ENCODE results near the gene TP53INP2. TPM values are rescaled to one million over a fixed set of nuclear protein-coding genes. Genes with fewer than 3 reads are reported as not detected.
"Not testable (repeated sequence)": the region's sequence is repeated elsewhere in the genome, so short reads cannot be mapped to it uniquely, and the experiment has no call there.

TP53INP2 gene
- total RNA-seq, 1 donor from 2014 or later: 31.9 TPM

- DNase-seq (ENCODE audit: low spot score): no peak
These were observed 1.5 kb downstream of the TP53INP2 start for GRCh38 chr20:34705397-34706301.

GRCh38 chr20:34706302-34706875 lies 2.2 kb downstream of the TP53INP2 start:
- DNase-seq (ENCODE audit: low spot score): no peak

- no peak for DNase-seq (ENCODE audit: low spot score)
These were observed 3.0 kb downstream of the TP53INP2 start for GRCh38 chr20:34706912-34707784.

GRCh38 chr20:34708621-34709043 lies 4.5 kb downstream of the TP53INP2 start:
- DNase-seq (ENCODE audit: low spot score): peak; percentile 68

- DNase-seq (ENCODE audit: low spot score): peak; percentile 87
These were observed 5.1 kb downstream of the TP53INP2 start for GRCh38 chr20:34709044-34709830.

GRCh38 chr20:34709831-34710567 lies 5.9 kb downstream of the TP53INP2 start:
- DNase-seq (ENCODE audit: low spot score): no peak

GRCh38 chr20:34710568-34710839 lies 6.4 kb downstream of the TP53INP2 start:
- DNase-seq (ENCODE audit: low spot score): no peak

GRCh38 chr20:34710861-34711574 lies 6.9 kb downstream of the TP53INP2 start:
- DNase-seq (ENCODE audit: low spot score): no peak

GRCh38 chr20:34711813-34712430 lies 7.8 kb downstream of the TP53INP2 start:
- no peak for DNase-seq (ENCODE audit: low spot score)

GRCh38 chr20:34712525-34713192 lies 8.5 kb downstream of the TP53INP2 start:
- DNase-seq (ENCODE audit: low spot score): no peak

- DNase-seq (ENCODE audit: low spot score): no peak
These were observed 9.2 kb downstream of the TP53INP2 start for GRCh38 chr20:34713194-34713943.

GRCh38 chr20:34713944-34714515 lies 9.9 kb downstream of the TP53INP2 start:
- DNase-seq (ENCODE audit: low spot score): not testable (repeated sequence)

GRCh38 chr20:34715384-34715783 lies 11.2 kb downstream of the TP53INP2 start:
- DNase-seq (ENCODE audit: low spot score): no peak

GRCh38 chr20:34716921-34717229 lies 12.7 kb downstream of the TP53INP2 start:
- no peak for DNase-seq (ENCODE audit: low spot score)

- DNase-seq (ENCODE audit: low spot score): no peak
These were observed 13.3 kb downstream of the TP53INP2 start for GRCh38 chr20:34717230-34718095.

- DNase-seq (ENCODE audit: low spot score): not testable (repeated sequence)
These were observed 15.3 kb downstream of the TP53INP2 start for GRCh38 chr20:34719242-34720017.
